Loucy (cell line): ENCODE results near the gene GTF2E1.

ENCODE experiments used
- EZH2phosphoT487 ChIP-seq: fragments of 200-600 bp; IDR thresholded peaks from 2 replicates; pipeline ENCODE4 v1.6.1; 2018; ENCODE audit warnings: antibody characterized with exemption, mild to moderate bottlenecking, moderate library complexity, borderline replicate concordance
- TF ChIP-seq, protein P1 (sequence below): fragments of 200-600 bp; sonication (generic); conservative IDR thresholded peaks from 2 replicates; pipeline ENCODE4 v1.5.1; 2014; ENCODE audit warnings: mild to moderate bottlenecking, antibody characterized with exemption, low read length

DNA sequence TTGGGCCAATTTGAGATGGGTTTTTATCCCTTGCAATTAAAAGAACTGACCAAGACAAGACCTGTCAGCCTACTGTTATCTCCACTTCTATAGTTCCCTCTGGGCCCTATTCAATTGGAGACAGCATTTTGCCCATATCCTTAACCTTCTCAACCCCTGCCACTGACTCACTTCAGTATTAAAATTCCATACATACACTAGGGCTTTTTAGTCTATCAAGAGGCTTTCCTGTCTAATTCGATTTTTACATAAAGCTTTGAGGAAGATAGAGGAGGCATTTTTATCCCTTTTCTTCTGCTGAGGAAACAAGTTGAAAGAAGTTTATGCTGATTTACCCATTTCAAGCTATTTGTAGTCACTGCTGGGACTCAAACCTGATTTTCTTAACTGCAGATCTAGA, 51.1 kb downstream of the GTF2E1 start:
- TF ChIP-seq, protein P1, sequence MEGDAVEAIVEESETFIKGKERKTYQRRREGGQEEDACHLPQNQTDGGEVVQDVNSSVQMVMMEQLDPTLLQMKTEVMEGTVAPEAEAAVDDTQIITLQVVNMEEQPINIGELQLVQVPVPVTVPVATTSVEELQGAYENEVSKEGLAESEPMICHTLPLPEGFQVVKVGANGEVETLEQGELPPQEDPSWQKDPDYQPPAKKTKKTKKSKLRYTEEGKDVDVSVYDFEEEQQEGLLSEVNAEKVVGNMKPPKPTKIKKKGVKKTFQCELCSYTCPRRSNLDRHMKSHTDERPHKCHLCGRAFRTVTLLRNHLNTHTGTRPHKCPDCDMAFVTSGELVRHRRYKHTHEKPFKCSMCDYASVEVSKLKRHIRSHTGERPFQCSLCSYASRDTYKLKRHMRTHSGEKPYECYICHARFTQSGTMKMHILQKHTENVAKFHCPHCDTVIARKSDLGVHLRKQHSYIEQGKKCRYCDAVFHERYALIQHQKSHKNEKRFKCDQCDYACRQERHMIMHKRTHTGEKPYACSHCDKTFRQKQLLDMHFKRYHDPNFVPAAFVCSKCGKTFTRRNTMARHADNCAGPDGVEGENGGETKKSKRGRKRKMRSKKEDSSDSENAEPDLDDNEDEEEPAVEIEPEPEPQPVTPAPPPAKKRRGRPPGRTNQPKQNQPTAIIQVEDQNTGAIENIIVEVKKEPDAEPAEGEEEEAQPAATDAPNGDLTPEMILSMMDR: no peak
- TF ChIP-seq EZH2phosphoT487: no peak
